K562 (cell line): ENCODE data around the gene ADAM8. TPM values are rescaled to one million over a fixed set of nuclear protein-coding genes. Genes with fewer than 3 reads are reported as not detected.
A peak's percentile ranks its signal among the peaks of the same experiment; 100 is the strongest.

ENCODE experiments used
- BRCA1 ChIP-seq, 2 experiments: fragments of 450-650 bp in 1 of 2; sonication (generic) in 1 of 2; formaldehyde crosslinking in 1 of 2; IDR thresholded peaks; 2 replicates each; pipeline versions ENCODE4 v1.5.0 to v1.6.1; 2017 to 2020; ENCODE audit warnings: mild to moderate bottlenecking in 1 of 2, missing genetic modification reagents in 1 of 2
- CREM ChIP-seq: IDR thresholded peaks from 2 replicates; pipeline ENCODE4 v1.6.1; 2014; ENCODE audit warnings: antibody characterized with exemption, low read depth
- FOSL1 ChIP-seq: fragments of 200-800 bp; sonication (Bioruptor generic); conservative IDR thresholded peaks from 2 replicates; pipeline ENCODE4 v1.6.1; 2016; ENCODE audit warnings: missing genetic modification characterization, missing compliant biosample characterization
- FOXK2 ChIP-seq, 2 experiments: fragments of 450-650 bp; IDR thresholded peaks in 1 of 2; conservative IDR thresholded peaks in 1 of 2; 2 replicates each; pipeline ENCODE4 v1.6.1; 2016; ENCODE audit warnings: low read depth in 2 of 2, mild to moderate bottlenecking in 1 of 2
- HSF4 ChIP-seq: fragments of 250-450 bp; sonication (Bioruptor Pico); IDR thresholded peaks from 2 replicates; pipeline ENCODE4 v2.1.2; 2022; ENCODE audit warnings: mild to moderate bottlenecking, moderate library complexity, borderline replicate concordance
- KLF10 ChIP-seq: fragments of 250-450 bp; sonication (Bioruptor Pico); IDR thresholded peaks from 2 replicates; pipeline ENCODE4 v1.6.1; 2021; ENCODE audit warnings: matching md5 sums
- MEF2D ChIP-seq: conservative IDR thresholded peaks from 2 replicates; pipeline ENCODE4 v1.6.1; 2016; ENCODE audit warnings: low read depth, missing genetic modification characterization, missing compliant biosample characterization
- NKRF ChIP-seq: fragments of 450-650 bp; IDR thresholded peaks from 2 replicates; pipeline ENCODE4 v1.6.1; 2016; ENCODE audit warnings: borderline replicate concordance
- POLR2A ChIP-seq: fragments of 450-650 bp; conservative IDR thresholded peaks from 2 replicates; pipeline ENCODE4 v1.6.1; 2016
- POLR2G ChIP-seq: fragments of 200-400 bp; formaldehyde crosslinking; IDR thresholded peaks from 2 replicates; pipeline ENCODE4 v1.6.1; 2017; ENCODE audit warnings: low read depth, mild to moderate bottlenecking, antibody characterized with exemption, low read length, moderate library complexity
- PPARD ChIP-seq: fragments of 250-450 bp; sonication (Bioruptor Pico); IDR thresholded peaks from 2 replicates; pipeline ENCODE4 v1.8.0; 2022; ENCODE audit warnings: inconsistent platforms, mild to moderate bottlenecking, moderate library complexity
- RAD51 ChIP-seq: fragments of 450-650 bp; IDR thresholded peaks from 2 replicates; pipeline ENCODE4 v1.7.1; 2016; ENCODE audit warnings: low read depth, mild to moderate bottlenecking, borderline replicate concordance
- SFPQ ChIP-seq: fragments of 200-400 bp; formaldehyde crosslinking; IDR thresholded peaks from 2 replicates; pipeline ENCODE4 v1.6.1; 2017; ENCODE audit warnings: mild to moderate bottlenecking, low read depth, low read length, moderate library complexity
- SP2 ChIP-seq: IDR thresholded peaks from 2 replicates; pipeline ENCODE4 v1.6.1; 2011; ENCODE audit warnings: mild to moderate bottlenecking, low read depth, low read length, moderate library complexity; ENCODE audit not compliant: poor library complexity, severe bottlenecking; ENCODE audit errors: extremely low read depth
- ZNF175 ChIP-seq: fragments of 200-800 bp; sonication (Bioruptor generic); IDR thresholded peaks from 2 replicates; pipeline ENCODE4 v1.6.1; 2016; ENCODE audit warnings: low read depth, mild to moderate bottlenecking, missing genetic modification characterization, missing compliant biosample characterization
- ZNF354B ChIP-seq: fragments of 250-450 bp; sonication (Bioruptor Pico); IDR thresholded peaks from 2 replicates; pipeline ENCODE4 v1.4.0; 2020
- ZNF431 ChIP-seq: sonication (generic); formaldehyde crosslinking; IDR thresholded peaks from 2 replicates; pipeline ENCODE4 v1.8.0; 2022; ENCODE audit warnings: mild to moderate bottlenecking, missing genetic modification reagents
- ZNF584 ChIP-seq: fragments of 200-800 bp; sonication (Bioruptor generic); IDR thresholded peaks from 2 replicates; pipeline ENCODE4 v1.6.1; 2016; ENCODE audit warnings: low read depth, mild to moderate bottlenecking, missing genetic modification characterization, missing compliant biosample characterization
- polyA plus RNA-seq, 8 experiments: library from polyadenylated mRNA; depleted of rRNA in 4 of 8; stranded (reverse) in 5 of 8; unstranded in 3 of 8; fragments of >200 nt; fragmentation: Nextera tagmentation in 2 of 8; fragmentation: Illumina TruSeq in 1 of 8; extraction: Ambion mirVana in 2 of 8; extraction: Trizol in 1 of 8; gene quantifications; 2 replicates each; pipeline versions ENCODE4 v1.2.1 to v1.2.3, GENCODE V29; 2011 to 2014; ENCODE audit warnings: inconsistent platforms in 1 of 8, missing spikeins in 1 of 8
- total RNA-seq, 7 experiments: library from RNA; depleted of rRNA in 6 of 7; stranded (reverse); fragments of >200 nt in 6 of 7; fragmentation: Illumina TruSeq in 2 of 7; extraction: Trizol in 2 of 7; gene quantifications; 2 replicates each; pipeline versions ENCODE4 v1.2.1 to v1.2.3, GENCODE V29; 2011 to 2021; ENCODE audit warnings: low replicate concordance in 1 of 7
- TF ChIP-seq, protein P1 (sequence below): fragments of 250-450 bp; sonication (Bioruptor Pico); IDR thresholded peaks from 2 replicates; pipeline ENCODE4 v1.5.0; 2020; ENCODE audit warnings: mild to moderate bottlenecking, borderline replicate concordance
- TF ChIP-seq, protein P2 (sequence below): fragments of 250-450 bp; sonication (Bioruptor Pico); IDR thresholded peaks from 2 replicates; pipeline ENCODE4 v1.4.0; 2020; ENCODE audit warnings: mild to moderate bottlenecking, moderate library complexity

The ADAM8 gene
- total and polyA plus RNA-seq, 9 of the 15 experiments (the other 6 are each of a cell fraction or from before 2014, with no cell fraction given), result 0.07 to 7.0 (median 1.1) TPM

- TF ChIP-seq ZNF175 (CRISPR knock-in tag) (no peak), ZNF584 (CRISPR knock-in tag) (no peak), MEF2D (tag) (no peak), SP2 (no peak), CREM (peak; percentile 29; the same call in 1 of the 2 replicates), FOSL1 (tag) (peak; percentile 37; the same call in 1 of the 2 replicates), POLR2A (no peak), ZNF431 (CRISPR knock-in tag) (no peak), NKRF (peak; percentile 64; the same call in 1 of the 2 replicates), HSF4 (CRISPR knock-in tag) (no peak), FOXK2 (conservative IDR thresholded peaks at IDR 0.05 in 1 of 2, IDR thresholded peaks at IDR 0.05 in 1 of 2; ENCODE audit: low read depth in 2 of 2) (peak; percentile 10 to 33; a peak in 1 of 4 replicates), SFPQ (no peak), KLF10 (CRISPR knock-in tag) (no peak), BRCA1 (IDR thresholded peaks at IDR 0.05) (no peak), BRCA1 (CRISPR knock-in tag; IDR thresholded peaks at IDR 0.05) (no peak), POLR2G (no peak), ZNF354B (CRISPR knock-in tag) (no peak), PPARD (no peak), RAD51 (peak; percentile 76; the same call in 1 of the 2 replicates)
- TF ChIP-seq, protein P1, sequence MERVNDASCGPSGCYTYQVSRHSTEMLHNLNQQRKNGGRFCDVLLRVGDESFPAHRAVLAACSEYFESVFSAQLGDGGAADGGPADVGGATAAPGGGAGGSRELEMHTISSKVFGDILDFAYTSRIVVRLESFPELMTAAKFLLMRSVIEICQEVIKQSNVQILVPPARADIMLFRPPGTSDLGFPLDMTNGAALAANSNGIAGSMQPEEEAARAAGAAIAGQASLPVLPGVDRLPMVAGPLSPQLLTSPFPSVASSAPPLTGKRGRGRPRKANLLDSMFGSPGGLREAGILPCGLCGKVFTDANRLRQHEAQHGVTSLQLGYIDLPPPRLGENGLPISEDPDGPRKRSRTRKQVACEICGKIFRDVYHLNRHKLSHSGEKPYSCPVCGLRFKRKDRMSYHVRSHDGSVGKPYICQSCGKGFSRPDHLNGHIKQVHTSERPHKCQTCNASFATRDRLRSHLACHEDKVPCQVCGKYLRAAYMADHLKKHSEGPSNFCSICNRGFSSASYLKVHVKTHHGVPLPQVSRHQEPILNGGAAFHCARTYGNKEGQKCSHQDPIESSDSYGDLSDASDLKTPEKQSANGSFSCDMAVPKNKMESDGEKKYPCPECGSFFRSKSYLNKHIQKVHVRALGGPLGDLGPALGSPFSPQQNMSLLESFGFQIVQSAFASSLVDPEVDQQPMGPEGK, result no peak
- TF ChIP-seq, protein P2, sequence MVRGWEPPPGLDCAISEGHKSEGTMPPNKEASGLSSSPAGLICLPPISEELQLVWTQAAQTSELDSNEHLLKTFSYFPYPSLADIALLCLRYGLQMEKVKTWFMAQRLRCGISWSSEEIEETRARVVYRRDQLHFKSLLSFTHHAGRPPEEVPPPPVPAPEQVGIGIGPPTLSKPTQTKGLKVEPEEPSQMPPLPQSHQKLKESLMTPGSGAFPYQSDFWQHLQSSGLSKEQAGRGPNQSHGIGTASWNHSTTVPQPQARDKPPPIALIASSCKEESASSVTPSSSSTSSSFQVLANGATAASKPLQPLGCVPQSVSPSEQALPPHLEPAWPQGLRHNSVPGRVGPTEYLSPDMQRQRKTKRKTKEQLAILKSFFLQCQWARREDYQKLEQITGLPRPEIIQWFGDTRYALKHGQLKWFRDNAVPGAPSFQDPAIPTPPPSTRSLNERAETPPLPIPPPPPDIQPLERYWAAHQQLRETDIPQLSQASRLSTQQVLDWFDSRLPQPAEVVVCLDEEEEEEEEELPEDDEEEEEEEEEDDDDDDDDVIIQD, result no peak
These were observed 33.9 kb downstream of the ADAM8 start (continued) for GRCh38 chr10:133242611-133243356.
